SH-SY5Y (cell line): ENCODE results near the gene TANGO6.

Experiments
- GATA2 ChIP-seq: IDR thresholded peaks from 2 replicates; pipeline ENCODE4 v1.6.1; 2011; ENCODE audit warnings: mild to moderate bottlenecking, low read depth, low read length
- GATA3 ChIP-seq: IDR thresholded peaks from 2 replicates; pipeline ENCODE4 v1.6.1; 2011; ENCODE audit warnings: low read depth, mild to moderate bottlenecking, low read length, moderate library complexity

TANGO6 gene

DNA sequence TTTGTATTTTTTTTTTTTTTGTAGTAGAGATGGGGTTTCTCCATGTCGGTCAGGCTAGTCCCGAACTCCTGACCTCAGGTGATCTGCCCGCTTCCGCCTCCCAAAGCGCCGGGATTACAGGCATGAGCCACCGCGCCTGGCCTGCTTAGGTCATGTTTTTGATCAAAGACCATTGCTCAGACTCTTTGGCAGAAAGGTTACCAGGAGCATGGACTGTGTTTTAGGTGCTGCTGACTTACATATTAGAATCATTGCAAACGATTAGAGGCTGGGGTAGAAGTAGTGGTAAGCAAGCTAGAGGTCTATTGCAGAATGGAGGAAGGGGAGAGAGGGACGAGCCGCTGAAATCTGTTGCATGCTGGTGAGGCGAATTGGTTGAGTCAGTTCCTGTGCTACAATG is 79.8 kb downstream of the TANGO6 start:
- no peak for TF ChIP-seq GATA2

GRCh38 chr16:68927018-68927417 is 83.7 kb downstream of the TANGO6 start:
- TF ChIP-seq GATA2 (no peak), GATA3 (no peak)

DNA sequence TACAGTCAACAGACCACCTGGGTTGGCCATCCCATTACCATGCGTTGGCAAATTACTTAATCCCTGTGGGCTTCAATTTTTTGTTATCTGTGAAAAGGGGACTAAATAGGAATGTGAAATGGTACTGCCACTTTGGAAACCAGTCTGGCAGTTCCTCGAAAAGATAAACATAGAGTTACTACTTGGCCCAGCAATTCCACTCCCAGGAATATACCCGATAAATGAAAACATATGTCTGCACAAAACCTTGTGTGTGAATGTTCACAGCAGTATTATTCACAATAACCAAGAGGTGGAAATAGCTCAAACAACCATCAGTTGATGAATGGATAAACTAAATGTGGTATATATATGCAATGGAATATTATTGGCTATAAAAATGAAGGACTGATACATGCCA is 87.9 kb downstream of the TANGO6 start:
- no peak for TF ChIP-seq GATA3
- TF ChIP-seq GATA2: no peak

GRCh38 chr16:68934402-68934801 is 91.1 kb downstream of the TANGO6 start:
- no peak for TF ChIP-seq GATA3

DNA sequence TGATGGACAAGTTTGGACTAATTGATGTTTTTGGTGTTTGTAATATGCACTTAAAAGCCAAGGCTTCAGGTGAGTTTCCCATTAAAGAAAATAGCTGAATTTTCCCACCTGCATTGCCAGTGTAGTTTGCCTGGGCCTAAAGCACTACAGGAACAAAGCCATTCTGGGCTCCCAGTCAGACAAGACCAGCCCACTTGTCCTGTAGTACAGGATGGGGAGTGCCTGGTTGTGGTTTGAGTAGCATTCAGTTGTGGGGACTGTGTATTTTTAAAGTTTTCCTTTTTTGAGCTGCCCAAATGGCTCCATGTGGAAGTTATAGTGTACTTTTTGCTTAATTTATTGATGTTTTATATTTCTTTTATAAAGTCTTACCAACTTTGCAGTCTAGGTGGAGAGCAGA is 91.7 kb downstream of the TANGO6 start:
- TF ChIP-seq GATA2: no peak
- no peak for TF ChIP-seq GATA3

GRCh38 chr16:68936736-68937631 is 93.7 kb downstream of the TANGO6 start:
- TF ChIP-seq GATA2: no peak
- TF ChIP-seq GATA3: no peak

GRCh38 chr16:68939692-68940320 is 96.5 kb downstream of the TANGO6 start:
- TF ChIP-seq GATA3 (no peak), GATA2 (no peak)

GRCh38 chr16:68940816-68941215 is 97.5 kb downstream of the TANGO6 start:
- TF ChIP-seq GATA2 (no peak), GATA3 (no peak)

DNA sequence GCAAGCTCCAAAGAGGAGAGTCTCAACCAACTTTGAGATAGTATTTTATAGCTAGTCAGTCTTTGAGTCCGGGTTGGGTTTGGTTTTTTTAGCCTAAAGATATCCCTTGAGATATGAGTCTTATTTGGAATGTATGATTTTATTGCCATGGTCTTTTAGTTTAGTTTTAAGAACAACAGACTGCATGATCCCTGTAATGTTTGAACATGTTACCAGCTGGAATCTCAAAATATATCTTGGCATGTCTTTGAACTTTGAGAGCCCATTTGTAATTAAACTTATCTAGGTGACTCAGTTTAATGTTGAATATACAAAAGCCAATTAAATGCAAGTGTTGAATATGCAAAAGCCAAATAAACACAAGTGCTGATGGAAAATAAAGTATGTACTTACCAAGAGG is 100.6 kb downstream of the TANGO6 start:
- TF ChIP-seq GATA2 (no peak), GATA3 (no peak)

DNA sequence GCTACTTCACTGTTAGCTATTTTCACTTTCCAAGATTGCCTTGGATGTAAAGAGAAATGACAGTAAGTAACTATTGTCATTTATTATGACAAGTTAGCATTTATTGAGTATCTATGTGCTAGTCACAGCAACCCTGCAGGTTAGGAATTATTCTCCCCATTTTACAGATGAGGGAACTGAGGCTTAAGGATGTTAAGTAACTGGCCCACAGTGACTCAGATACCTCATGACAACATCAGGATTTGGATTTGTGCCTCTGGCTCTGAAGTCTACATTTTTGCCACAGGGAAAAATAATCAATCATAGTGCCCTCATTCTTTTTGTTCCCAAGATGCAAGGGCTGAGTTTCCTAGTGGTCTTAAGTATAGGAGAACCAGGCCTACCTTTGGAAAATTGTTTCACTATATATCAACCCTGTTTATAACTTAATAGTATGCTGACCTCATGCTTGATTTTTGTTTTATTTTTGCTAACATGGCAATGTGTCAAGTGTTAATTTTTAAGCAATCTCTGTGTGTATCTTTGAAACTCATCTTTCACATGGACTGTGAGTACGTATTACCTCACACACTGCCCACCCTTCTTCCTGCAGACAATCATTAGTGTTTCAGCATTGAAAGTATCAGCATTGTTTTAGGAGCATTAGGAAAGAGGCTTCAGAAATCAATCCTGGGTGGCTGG is 105.0 kb downstream of the TANGO6 start:
- TF ChIP-seq GATA2 (no peak), GATA3 (no peak)

DNA sequence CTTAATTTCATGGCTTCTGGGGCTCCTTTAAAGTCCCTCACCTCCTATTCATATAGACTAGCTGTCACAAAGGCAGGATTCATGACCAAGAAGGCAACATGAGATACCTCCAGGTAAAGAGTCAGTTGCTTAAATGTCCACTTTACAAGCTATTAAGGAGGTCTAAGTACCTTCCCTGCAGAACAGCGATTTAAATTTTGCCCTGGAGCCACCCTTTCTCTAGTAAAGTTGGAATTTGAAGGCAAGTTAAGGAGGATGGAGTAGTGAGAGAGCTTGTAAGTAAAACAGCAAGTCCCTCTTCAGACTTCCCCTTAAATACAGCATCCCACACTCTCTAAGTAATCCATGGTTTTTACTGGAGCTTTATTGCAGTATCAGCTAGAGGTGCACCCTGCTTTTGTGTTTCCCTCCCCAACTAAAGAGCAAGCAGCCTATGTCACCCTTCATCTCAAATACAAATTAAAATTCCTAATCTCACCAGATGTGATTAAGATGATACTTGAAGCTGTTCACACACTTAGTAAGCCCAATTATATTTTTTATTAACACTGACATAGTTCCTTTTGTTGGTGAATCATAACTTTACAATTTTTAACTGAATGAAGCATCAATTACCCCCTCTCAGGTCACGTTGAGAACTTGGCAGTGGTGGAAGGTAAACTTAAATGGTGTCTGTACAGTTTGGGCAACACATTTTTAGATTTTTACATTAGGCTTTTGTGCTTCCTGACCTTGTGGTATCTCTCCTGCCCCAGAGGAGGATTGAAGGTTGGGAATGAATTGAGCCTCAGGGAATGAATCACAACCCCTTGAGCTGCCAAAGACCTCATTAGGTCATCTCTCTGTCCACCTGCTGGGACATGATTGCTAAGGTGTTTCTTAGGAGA is 108.9 kb downstream of the TANGO6 start:
- TF ChIP-seq GATA3: no peak
- TF ChIP-seq GATA2: no peak

- no peak for TF ChIP-seq GATA2
- TF ChIP-seq GATA3: no peak
These were observed 111.7 kb downstream of the TANGO6 start for GRCh38 chr16:68954911-68955635.

GRCh38 chr16:68960910-68961309 is 117.6 kb downstream of the TANGO6 start:
- TF ChIP-seq GATA2 (no peak), GATA3 (no peak)
